ENCODE data around the gene SLC11A1. TPM values are rescaled to one million over a fixed set of nuclear protein-coding genes. Genes with fewer than 3 reads are reported as not detected.

SLC11A1 gene
- total RNA-seq, 1 donor from 2014 or later, result 36.6 TPM

DNA sequence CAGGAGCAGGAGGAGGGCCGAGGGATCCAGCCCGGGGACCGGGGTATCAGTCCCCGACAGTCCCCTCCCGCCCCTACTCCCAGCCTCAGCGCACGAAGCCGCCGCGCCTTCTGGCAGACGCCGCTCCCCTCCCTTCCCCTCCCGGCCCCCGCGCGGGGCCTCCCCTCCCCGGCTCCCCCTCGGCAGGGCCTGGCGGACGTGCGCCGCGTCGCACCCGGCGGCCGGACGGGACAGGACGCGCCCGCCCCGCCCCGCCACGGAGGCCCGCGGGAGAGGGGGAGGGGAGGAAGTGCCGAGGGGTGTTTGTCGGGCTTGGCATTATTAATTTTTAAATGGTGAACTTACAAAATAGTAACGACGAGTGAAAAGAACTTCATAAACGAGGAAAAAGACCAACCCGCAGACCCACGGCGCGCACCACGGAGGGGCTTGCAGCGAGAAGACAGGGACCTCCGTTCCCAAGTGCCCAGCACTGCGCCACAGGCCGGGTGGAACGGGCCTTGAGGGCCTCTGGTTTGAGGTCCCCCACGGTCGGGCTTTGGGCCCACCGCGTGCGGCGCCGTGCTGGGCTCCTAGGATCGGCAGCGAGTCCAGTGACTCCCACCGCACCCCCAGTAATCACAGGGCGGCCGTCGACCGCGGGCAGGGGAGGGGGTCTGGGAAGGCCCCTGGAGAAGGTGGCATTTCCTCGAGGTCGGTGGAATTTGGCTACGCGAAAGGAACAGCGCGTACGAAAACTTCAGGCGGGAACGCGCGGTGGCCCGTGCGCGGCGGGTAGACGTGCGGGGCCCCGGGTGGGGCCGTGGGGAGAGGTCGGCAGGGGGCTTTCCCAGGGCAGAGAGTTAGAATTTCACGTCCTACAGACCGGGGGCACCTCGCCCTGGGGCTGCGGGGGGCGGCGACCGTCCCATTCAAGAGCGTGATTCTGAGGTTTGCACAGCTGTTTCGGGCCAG lies 16.6 kb downstream of the SLC11A1 start:
- Histone ChIP-seq H3K4me1 (peaks cover 47% of the 10 kb centered on the region), H3K27me3 (no peaks in the 10 kb centered on the region), H3K36me3 (peaks cover 0 to 23% of the 10 kb centered on the region in 2 donors), H3K4me3 (peak overlapping the region; percentile 79 to 90), H3K27ac (peak overlapping the region; percentile 99), H3K9me3 (no peaks in the 10 kb centered on the region)
- TF ChIP-seq POLR2A (IDR thresholded peaks at IDR 0.05) (peak in 1 of 2 donors; percentile 20), POLR2AphosphoS5 (IDR thresholded peaks at IDR 0.05; ENCODE audit: insufficient read depth in 1 of 2, low read depth in 1 of 2) (peak in 1 of 2 donors; percentile 48)
- TF ChIP-seq, protein P1, sequence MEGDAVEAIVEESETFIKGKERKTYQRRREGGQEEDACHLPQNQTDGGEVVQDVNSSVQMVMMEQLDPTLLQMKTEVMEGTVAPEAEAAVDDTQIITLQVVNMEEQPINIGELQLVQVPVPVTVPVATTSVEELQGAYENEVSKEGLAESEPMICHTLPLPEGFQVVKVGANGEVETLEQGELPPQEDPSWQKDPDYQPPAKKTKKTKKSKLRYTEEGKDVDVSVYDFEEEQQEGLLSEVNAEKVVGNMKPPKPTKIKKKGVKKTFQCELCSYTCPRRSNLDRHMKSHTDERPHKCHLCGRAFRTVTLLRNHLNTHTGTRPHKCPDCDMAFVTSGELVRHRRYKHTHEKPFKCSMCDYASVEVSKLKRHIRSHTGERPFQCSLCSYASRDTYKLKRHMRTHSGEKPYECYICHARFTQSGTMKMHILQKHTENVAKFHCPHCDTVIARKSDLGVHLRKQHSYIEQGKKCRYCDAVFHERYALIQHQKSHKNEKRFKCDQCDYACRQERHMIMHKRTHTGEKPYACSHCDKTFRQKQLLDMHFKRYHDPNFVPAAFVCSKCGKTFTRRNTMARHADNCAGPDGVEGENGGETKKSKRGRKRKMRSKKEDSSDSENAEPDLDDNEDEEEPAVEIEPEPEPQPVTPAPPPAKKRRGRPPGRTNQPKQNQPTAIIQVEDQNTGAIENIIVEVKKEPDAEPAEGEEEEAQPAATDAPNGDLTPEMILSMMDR (IDR thresholded peaks at IDR 0.05), result no peak
- intact Hi-C loops (cut with DNase I), result loop anchor here (5.0 kb wide), 1 partner anchor 106 kb away; the partner anchor contains the start of gene TMBIM1
- no peak for DNase-seq (ENCODE audit: extremely low spot score in 2 of 2)

DNA sequence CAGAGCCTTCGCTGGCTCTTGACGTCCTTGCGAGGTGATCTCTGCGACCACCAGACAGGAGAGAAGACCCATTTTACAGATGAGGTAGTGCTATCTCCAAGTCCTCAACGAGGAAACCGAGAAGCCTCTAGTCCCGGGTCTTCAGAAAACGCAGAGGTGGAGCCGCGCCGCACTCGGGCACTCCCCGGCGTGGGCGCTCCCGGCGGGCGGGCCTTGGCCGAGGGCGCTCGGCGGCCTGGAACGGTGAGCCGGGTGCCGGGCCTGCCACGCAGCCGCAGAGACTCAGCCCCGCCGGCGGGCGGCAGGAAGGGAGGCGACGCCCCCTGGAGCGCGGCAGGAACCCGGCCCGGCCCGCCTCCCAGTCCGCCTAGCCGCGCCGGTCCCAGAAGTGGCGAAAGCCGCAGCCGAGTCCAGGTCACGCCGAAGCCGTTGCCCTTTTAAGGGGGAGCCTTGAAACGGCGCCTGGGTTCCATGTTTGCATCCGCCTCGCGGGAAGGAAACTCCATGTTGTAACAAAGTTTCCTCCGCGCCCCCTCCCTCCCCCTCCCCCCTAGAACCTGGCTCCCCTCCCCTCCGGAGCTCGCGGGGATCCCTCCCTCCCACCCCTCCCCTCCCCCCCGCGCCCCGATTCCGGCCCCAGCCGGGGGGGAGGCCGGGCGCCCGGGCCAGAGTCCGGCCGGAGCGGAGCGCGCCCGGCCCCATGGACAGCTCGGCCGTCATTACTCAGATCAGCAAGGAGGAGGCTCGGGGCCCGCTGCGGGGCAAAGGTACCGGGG lies 17.5 kb downstream of the SLC11A1 start, which contains the start of gene CTDSP1:
CTDSP1 (plus strand) TSS at position 478 of the 776 bp plus-strand sequence; CDS start at position 701, 223 bp downstream.
- peak within 1 kb of the TSS; percentile 79 to 90 for H3K4me3 ChIP-seq
- no peaks in the 10 kb centered on the region for H3K9me3 ChIP-seq
- H3K27me3 ChIP-seq, result no peaks in the 10 kb centered on the region
- H3K36me3 ChIP-seq, result peaks cover 0 to 31% of the 10 kb centered on the region in 2 donors
- peak in 1 of 2 donors; percentile 97 for DNase-seq (ENCODE audit: extremely low spot score in 2 of 2)
- TF ChIP-seq, protein P1 (IDR thresholded peaks at IDR 0.05), result no peak
- TF ChIP-seq POLR2A (IDR thresholded peaks at IDR 0.05) (peak in 1 of 2 donors; percentile 62), POLR2AphosphoS5 (IDR thresholded peaks at IDR 0.05; ENCODE audit: insufficient read depth in 1 of 2, low read depth in 1 of 2) (peak; percentile 72 to 74)
- peaks cover 55% of the 10 kb centered on the region for H3K4me1 ChIP-seq
- peak within 1 kb of the TSS; percentile 99 for H3K27ac ChIP-seq
- intact Hi-C loops (cut with DNase I), result loop anchor here (5.0 to 10.0 kb wide), 3 partner anchors 107 to 245 kb away; partner anchors contain the start of genes CNOT9, TMBIM1 and USP37

DNA sequence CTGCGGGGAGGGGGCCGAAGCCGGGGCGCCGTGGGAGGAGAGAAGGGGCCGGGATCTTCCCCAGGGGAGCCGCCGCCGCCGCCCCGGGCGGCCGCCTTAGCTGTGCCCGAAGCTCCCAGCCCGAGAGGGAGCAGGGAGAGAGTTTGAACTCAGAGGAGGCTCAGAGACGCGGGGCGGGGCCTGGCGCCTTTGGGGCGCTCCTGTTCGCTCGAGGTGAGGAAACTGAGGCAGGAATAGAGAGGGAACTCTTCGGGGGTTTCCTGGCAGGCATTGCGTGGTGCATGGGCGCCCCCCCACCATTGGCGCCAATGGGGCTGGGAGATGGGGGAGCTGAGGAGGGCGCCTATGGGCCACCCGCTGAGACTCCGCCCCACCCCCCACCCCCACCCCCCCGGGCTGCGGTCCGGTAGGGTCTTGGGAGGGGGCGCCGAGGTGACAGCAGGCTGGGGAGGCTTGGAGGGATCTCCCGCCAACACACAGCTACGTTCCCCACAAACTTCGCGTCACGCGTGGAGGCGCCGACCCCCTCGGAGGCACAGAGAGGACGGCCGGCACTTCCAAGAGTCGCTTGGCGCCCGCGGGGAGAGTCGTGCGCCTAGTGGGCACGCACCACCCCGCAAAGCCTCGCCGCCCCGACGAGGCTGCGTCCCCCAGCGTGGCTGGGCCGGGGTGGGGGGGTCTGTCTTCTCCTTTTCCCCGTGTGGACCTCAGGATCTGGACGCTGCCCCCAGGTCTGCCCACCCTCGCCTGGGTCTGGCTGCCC lies 18.3 kb downstream of the SLC11A1 start:
- Histone ChIP-seq H3K4me1 (peaks cover 63% of the 10 kb centered on the region), H3K27me3 (no peaks in the 10 kb centered on the region), H3K36me3 (peaks cover 0 to 39% of the 10 kb centered on the region in 2 donors), H3K9me3 (no peaks in the 10 kb centered on the region), H3K27ac (peak overlapping the region; percentile 99), H3K4me3 (peak overlapping the region; percentile 79 to 90)
- intact Hi-C loops (cut with DNase I), result loop anchor here (10.0 kb wide), 2 partner anchors 164 to 244 kb away; partner anchors contain the start of genes CNOT9 and USP37
- TF ChIP-seq POLR2AphosphoS5 (IDR thresholded peaks at IDR 0.05; ENCODE audit: insufficient read depth in 1 of 2, low read depth in 1 of 2) (no peak), POLR2A (IDR thresholded peaks at IDR 0.05) (peak in 1 of 2 donors; percentile 3)
- peak in 1 of 2 donors; percentile 92 for DNase-seq (ENCODE audit: extremely low spot score in 2 of 2)

DNA sequence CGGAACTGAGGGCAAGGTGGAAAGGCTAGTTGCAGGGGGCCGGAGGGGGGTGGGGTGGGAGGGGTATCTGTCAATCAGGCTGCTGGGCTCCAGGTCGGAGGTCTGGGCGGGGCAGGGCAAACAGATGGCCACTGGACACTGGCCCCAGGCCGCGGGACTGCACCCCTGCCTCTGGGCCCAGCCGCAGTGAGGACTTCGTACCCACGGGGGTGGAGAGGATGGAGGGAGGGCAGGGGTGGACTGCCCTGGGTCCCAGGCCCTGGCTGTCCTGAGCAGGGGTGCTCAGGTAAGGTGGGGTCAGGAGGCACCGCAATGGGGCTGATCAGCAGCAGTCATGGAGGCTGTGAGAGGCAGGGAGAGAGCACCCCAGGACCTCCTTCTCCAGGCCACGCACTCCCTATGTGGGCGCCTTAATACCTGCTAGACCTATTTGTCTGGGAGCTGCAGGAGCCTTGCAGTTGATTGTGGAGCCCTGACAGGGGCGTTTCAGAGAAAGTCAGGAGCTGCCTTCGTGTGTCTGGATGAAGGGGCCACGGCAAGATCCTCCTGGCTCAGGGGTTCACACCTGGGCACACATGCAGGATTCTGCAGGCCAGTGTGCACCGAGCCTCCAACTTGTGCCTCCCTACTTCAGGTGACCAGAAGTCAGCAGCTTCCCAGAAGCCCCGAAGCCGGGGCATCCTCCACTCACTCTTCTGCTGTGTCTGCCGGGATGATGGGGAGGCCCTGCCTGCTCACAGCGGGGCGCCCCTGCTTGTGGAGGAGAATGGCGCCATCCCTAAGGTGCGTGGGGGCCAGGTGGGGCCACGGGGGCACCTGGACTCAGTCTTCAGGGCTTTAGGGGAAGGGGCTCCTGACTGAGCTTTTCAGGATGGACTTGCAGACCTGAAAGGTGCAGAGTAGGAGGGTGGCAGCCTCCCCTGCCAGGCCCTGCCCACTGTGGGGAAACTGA lies 19.1 kb downstream of the SLC11A1 start:
- no peaks in the 10 kb centered on the region for H3K27me3 ChIP-seq
- no peak for TF ChIP-seq POLR2AphosphoS5 (IDR thresholded peaks at IDR 0.05; ENCODE audit: insufficient read depth in 1 of 2, low read depth in 1 of 2)
- TF ChIP-seq POLR2A (IDR thresholded peaks at IDR 0.05), result no peak
- TF ChIP-seq, protein P1 (IDR thresholded peaks at IDR 0.05), result no peak
- peak overlapping the region; percentile 79 to 90 for H3K4me3 ChIP-seq
- H3K9me3 ChIP-seq, result no peaks in the 10 kb centered on the region
- DNase-seq (ENCODE audit: extremely low spot score in 2 of 2), result no peak
- intact Hi-C loops (cut with DNase I), result loop anchor here (10.0 kb wide), 2 partner anchors 164 to 244 kb away; partner anchors contain the start of genes CNOT9 and USP37
- peaks cover 70% of the 10 kb centered on the region for H3K4me1 ChIP-seq
- peak overlapping the region; percentile 99 for H3K27ac ChIP-seq
- peaks cover 0 to 41% of the 10 kb centered on the region in 2 donors for H3K36me3 ChIP-seq

All from vagina (tissue), 2 donors.